Raji (cell line): ENCODE data around the gene NUP43.

Experiments used
- POLR2A ChIP-seq: IDR thresholded peaks from 2 replicates; pipeline ENCODE4 v1.6.1; 2011; ENCODE audit warnings: low read depth, low read length, control low read depth; ENCODE audit not compliant: insufficient read depth

NUP43 gene

GRCh38 chr6:149752600-149753373 lies 6.5 kb upstream of the NUP43 start:
- TF ChIP-seq POLR2A, result no peak

- no peak for TF ChIP-seq POLR2A
Observed at GRCh38 chr6:149751239-149751638, 4.9 kb upstream of the NUP43 start.

- TF ChIP-seq POLR2A, result no peak
Observed at GRCh38 chr6:149750136-149750609, 3.8 kb upstream of the NUP43 start.

DNA sequence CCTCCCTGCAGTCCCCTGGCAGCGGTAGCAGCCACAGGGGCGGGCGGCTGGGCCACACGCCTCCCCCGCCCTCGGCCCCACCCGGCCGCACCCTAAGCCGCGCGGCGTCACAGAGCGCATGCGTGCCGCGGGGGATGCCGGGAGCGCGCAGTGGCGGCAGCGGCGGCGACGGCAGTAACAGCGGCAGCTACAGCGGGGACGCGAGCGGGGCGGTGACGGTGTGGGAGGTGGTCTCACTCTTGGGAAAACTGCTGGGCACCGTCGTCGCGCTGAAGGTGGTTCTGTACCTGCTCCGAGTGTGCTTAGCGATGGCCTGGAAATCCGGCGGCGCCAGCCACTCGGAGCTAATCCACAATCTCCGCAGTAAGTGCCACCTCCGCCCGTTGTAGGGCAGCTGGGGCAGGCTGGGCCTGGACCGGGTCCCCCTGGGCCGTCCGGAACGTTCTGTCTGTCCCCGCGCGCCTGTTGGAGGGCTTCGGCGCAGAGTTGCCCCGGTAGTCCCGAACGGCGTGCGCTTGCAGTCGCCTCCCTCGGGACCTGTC lies 3.3 kb upstream of the NUP43 start, which contains the start of gene PCMT1:
TSS of gene PCMT1 (plus strand) at position 148 of the 542 bp plus-strand sequence. CDS start at position 309, 161 bp downstream.
- peak; percentile 91 for TF ChIP-seq POLR2A

DNA sequence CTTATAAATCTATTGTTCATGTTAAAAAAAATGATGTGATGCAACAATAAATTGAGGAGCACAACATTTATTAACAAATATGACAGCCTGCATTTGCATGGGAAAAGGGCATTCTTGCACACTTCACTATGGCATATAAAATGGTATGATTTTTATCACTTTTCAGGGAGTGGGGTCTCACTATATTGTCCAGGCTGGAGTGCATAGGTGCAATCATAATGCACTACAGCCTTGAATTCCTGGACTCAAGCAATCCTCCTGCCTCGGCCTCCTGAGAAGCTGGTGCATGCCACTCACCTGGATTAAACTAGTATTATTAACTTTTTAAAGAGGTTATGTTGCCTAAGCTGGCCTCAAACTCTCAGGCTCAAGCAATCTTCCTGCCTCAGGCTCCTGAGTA lies 11.4 kb downstream of the NUP43 start:
- TF ChIP-seq POLR2A, result no peak

- TF ChIP-seq POLR2A, result no peak
Observed at GRCh38 chr6:149733089-149733720, 13.1 kb downstream of the NUP43 start.

GRCh38 chr6:149729824-149730223 lies 16.5 kb downstream of the NUP43 start:
- no peak for TF ChIP-seq POLR2A

GRCh38 chr6:149728499-149729234 lies 17.7 kb downstream of the NUP43 start:
- no peak for TF ChIP-seq POLR2A

- TF ChIP-seq POLR2A, result no peak
Observed at GRCh38 chr6:149727793-149728498, 18.4 kb downstream of the NUP43 start.

- TF ChIP-seq POLR2A, result no peak
Observed at GRCh38 chr6:149725785-149726184, 20.5 kb downstream of the NUP43 start.

- no peak for TF ChIP-seq POLR2A
Observed at GRCh38 chr6:149723771-149724417, 22.4 kb downstream of the NUP43 start.

DNA sequence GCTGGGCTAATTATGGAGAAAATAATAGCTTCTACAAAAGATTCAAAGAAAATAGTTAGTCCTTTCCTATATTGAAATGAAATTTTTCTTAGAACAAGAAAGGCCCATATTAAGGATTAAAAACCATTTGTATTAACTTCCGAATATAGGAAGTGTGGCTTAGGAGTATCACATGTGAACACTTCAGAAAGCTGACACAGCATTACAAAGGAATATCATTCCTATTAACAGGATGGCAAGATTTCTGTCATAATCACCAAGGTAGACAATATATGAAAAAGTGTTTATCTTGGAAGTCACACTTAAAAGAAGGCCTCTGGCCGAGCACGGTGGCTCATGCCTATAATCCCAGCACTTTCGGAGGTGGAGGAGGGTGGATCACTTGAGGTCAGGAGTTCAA lies 23.1 kb downstream of the NUP43 start:
- TF ChIP-seq POLR2A, result no peak

DNA sequence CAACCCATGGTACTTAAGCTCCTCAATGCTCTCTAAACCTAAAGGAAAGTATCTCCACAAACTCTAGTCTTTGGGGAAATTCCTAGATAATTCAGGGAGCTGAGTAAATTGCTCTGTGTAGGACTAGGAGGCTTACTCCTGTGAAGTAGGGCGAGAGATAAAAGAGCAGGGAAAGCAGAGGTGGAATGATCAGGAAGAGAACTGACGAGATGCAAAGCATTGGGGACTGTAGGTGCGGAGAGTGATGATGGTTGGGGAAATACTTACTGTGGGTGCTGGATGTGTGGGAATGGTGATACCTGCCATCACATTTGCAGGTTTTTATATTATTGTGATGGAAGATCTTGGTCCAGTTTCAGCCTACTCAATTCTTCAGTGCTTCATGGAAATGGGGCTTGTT lies 26.8 kb downstream of the NUP43 start:
- TF ChIP-seq POLR2A, result no peak
